Right ventricle myocardium superior (tissue), 1 donor: ENCODE data around the gene MISP3. TPM values are rescaled to one million over a fixed set of nuclear protein-coding genes. Genes with fewer than 3 reads are reported as not detected.

ENCODE experiments used
- ATAC-seq: fragments of 200-7000 bp; cut with Tn5 transposase; one replicate; pipeline ENCODE4 v1.9.1; 2020; ENCODE audit warnings: mild to moderate bottlenecking; ENCODE audit not compliant: poor library complexity
- DNase-seq: peaks from one replicate; pipeline ENCODE4 v3.0.0-alpha.2; 2020
- intact Hi-C: fragments of 100-400 bp; cut with DNase I; formaldehyde crosslinking; loops from one replicate; pipeline ENCODE4 v1.11.2; 2022
- total RNA-seq: library from RNA; stranded (reverse); fragmentation: NEBNext Ultra II Directional; extraction: Animal tissue kit (Norgen Biotek cat#: 25700); gene quantifications from one replicate; pipeline ENCODE4 v1.2.1, GENCODE V29; 2021
- donor health status: DM: no; HTN: yes; CAD: no; lungs with severe emphysema.

MISP3 gene
- total RNA-seq, 1 donor from 2014 or later: 7.9 TPM

DNA sequence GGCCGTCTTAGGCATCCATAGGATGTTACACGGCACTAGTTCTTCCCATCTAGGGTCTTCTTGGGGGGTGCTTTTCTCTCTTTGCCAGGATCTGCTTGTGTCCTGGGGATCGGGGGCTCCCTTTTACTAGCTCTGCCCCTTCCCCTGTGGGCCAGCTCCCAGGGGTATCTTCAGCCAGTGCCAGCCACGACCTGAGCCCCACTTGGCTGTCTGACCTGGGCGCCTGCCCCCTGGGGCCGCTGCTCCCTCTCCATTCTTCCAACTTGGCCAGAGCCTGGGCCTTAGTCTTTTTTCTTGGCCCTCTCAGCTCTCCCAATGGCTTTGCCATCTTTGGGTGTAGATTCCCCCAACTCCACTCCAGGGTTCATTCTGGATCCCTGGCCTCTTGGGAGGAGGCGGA lies 41.9 kb downstream of the MISP3 start:
- ATAC-seq (no peak), DNase-seq (no peak)
- intact Hi-C loops: no loop called here

GRCh38 chr19:14114854-14115253 lies 42.3 kb downstream of the MISP3 start:
- intact Hi-C loops: no loop called here
- ATAC-seq (no peak), DNase-seq (peak; percentile 82)

DNA sequence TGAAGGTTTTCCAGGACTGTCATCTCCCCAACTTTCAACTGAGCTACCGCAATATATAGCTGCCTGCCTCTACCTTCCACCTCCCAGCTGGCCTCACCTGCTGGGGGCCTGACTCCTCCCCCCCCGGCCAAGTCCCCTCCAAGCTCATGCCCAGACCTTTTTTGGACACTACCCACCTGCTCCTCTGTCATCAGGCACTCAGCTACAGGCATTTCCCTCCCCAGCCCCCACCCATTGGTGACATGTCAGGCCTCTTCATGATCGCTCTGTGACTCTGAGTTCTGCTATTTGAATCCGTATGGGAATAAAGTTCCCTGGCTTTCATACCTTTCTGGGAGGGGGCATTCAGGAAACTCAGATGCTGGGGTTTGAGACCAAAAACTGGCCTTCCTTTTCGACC lies 43.2 kb downstream of the MISP3 start:
- DNase-seq: no peak
- no peak for ATAC-seq
- intact Hi-C loops: no loop called here

GRCh38 chr19:14116525-14116917 lies 43.9 kb downstream of the MISP3 start:
- intact Hi-C loops: no loop called here
- ATAC-seq (no peak), DNase-seq (no peak)

DNA sequence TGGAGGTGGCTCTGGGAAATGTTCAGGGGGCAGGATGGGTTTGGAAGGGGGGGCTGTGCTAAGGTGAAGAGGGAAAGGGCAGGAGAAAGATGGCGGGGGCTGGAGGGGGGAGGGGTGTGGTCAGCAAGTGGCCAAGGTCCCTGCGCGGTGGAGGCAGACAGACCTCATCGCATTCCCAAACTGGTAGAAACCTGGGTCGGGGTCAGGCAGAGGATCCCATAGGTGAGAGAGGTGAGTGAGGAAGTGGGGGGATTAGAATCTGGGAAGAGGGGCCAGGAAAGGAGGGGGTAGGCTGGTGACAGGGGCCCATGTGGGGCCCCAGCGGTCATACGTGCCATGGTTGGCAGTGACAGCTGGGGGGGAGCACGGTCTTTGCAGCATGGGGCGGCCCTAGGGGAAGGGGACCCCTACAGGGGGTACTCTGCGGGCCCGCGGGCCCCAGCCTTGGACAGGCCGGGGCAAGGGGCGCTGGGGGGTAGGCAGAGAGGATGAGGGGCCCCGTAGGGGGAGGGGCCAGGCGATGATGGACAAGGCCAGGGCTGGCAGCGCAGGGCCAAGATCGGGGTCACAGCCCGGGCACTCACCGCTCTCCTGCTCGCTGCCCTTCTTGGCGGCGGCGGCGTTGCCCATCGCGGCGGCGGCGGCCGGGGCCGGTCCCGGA lies 44.5 kb downstream of the MISP3 start:
- intact Hi-C loops: no loop called here
- peak; percentile 63 for DNase-seq

DNA sequence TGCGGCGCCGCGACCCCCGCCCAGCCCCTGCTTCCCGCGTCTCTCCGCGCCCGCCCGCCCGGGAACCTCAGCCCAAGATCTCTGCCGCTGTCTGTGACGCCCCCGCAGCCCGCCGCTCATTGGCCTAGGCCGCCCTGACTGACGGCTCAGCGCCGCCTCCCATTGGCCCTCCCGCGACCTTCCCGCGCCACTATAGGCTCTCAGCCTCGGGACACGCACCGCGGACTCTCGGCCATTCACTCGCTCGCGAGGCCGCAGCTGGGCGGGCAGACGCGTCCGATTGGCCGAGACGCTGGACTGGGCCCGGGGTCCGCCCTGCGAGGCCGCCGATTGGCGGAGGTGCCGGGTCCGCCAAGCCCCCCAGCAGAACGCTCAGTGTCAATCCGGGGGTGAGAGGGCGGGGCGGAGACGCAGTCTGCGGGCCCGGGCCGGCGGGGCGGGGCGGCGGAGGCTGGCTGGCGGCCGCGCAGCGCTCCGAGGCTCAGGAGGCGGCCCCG lies 45.1 kb downstream of the MISP3 start, which contains the start of gene PRKACA:
Gene PRKACA, minus strand, starts transcription at position 95 of the 497 bp plus-strand sequence. CDS start 215 bp downstream, outside the sequence.
- intact Hi-C loops: no loop called here
- peak; percentile 87 for ATAC-seq
- peak; percentile 99 for DNase-seq

More for the DNA sequence above, 44.5 kb downstream of the MISP3 start:
- no peak for ATAC-seq

DNA sequence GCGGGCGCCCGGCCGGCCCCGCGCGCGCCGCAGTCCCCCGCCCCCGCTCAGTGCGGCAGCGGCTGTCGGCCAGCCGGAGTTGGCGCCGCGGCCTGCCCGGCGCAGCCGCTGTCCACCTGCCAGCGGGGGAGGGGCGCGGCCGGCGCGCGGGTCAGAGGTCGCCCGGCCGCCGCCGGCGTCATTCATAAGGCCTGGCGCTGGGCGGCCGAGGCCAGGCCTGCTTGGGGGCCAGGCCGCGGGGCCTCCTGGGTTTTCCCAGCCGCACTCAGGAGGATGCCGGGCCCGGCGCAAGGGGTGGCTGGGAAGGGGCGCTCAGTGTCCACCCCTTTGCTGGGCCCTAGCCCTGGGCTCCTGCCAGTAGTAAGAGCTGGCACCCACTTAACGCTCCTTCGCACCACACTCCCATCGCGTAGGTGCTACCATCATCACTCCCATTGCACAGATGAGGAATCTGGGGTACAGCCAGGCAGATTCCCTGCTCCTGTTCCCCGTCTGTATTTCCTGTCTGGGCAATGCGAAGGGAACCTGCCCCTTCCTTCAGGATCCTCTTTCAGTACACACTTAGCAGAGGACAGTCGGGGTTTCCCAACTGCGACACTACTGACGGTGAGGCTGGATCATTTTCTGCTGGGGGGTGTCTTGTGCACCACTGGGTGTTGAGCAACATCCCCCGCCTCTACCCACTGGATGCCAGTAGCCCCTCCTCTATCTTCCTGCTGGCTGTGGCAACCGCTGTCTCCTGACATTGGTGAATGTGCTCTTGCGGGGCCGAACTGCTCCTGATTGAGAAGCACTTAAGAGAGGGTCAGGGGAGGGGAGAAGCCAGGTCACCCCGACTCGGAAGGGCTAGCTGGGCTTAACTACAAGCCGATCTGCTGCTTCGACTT lies 45.8 kb downstream of the MISP3 start:
- intact Hi-C loops: no loop called here

DNA sequence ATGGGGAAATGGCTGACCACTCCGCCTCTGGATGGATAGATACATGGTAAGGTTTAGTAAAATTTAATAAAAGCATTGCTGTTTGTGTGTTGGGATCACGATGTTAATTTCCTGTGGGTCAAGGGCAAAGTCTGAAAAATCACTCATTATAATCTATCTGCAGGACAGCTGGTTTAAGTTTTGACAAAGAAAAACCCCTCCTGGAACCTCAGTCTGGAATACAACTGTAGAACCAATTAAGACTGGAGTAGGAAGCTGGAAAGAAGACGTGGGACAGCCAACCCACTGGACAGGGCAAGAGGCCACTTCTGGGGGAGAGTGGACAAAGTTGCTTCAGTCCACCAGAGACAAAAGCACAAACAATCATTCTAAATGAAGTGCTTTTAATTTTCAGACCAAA lies 46.6 kb downstream of the MISP3 start:
- intact Hi-C loops: no loop called here

More for the DNA sequence above, 45.8 kb downstream of the MISP3 start:
- ATAC-seq (peak; percentile 59), DNase-seq (peak; percentile 89)

DNA sequence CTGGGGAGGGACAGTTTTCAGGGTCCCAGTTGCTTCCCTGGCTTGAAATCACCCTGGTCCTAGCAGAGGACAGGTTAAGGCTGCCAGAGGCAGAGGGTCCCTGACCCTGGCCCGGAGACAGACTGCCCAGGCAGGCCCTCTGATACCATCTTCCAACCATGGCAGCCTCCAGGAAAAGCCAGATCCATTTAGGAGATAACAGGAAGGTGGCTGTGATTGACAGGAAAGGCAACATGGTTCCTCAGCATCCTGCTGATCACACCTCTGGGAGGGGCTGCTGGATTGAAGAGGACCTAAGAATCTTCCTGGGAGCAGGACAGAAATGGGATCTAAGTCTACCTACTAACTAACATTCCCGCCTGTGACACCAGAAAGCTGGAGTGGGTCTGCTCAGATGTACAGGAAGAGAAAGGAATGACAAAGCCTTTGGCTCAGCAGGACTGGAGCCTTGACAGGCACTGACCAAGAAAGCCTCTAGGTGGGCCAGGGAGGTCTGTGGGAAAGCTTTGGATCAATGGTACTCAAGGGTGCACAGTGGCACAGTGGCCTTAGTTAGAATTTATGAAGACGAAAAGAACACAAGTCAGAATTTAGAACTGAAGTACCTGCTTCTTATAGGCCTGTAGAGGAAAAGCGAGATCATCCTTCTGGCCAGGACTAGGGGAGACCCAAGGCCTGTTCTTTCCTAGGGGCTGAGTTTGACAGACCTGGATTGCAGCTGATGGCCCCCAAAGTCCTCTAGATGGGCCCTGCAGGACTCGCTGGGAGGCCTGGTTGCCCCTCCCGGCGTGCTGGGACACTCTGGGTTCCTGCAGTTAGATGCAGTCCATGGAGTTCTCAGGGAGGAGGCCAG lies 47.3 kb downstream of the MISP3 start:
- DNase-seq: no peak
- no peak for ATAC-seq
- intact Hi-C loops: no loop called here

More for the DNA sequence above, 46.6 kb downstream of the MISP3 start:
- DNase-seq (no peak), ATAC-seq (no peak)

- intact Hi-C loops: no loop called here
- DNase-seq (no peak), ATAC-seq (no peak)
Measured at GRCh38 chr19:14120497-14120780, 47.9 kb downstream of the MISP3 start.

DNA sequence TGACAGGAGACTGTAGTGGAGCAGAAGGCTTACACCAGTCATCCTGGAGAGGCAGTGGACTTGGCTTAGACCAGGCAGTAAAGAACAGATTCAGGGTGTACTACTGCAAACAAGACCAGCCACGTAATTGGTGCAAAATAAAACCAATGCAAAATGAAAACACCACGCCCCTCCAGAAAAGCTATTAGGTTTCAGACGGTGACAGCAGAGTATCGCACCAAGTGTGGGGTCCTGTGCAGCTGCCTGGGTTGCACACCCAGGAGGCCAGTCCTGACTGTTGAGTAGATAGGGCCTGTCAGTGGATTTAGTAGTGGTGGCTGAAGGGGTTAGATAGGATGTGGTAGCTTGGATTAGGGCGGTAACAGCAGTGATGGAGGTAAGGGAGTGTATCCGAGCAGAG lies 50.3 kb downstream of the MISP3 start:
- intact Hi-C loops: no loop called here
- ATAC-seq: no peak
- DNase-seq: no peak

Other genes with a start within 250 kb of the MISP3 start
- gene NANOS3, start 195.7 kb upstream of the MISP3 start, total RNA-seq: 1.8 TPM
- 0.81 TPM for gene BRME1, start 166.7 kb upstream of the MISP3 start, total RNA-seq
- gene CC2D1A, start 166.6 kb upstream of the MISP3 start, total RNA-seq: 20.0 TPM
- gene PODNL1, start 134.4 kb upstream of the MISP3 start, total RNA-seq: 3.1 TPM
- gene DCAF15, start 120.3 kb upstream of the MISP3 start, total RNA-seq: 15.4 TPM
- gene RFX1, start 66.5 kb upstream of the MISP3 start, total RNA-seq: 13.0 TPM
- gene RLN3, start 44.6 kb upstream of the MISP3 start, total RNA-seq: not detected
- 5.3 TPM for gene IL27RA, start 41.0 kb upstream of the MISP3 start, total RNA-seq
- gene PALM3, start 10.7 kb upstream of the MISP3 start, total RNA-seq: not detected
- not detected for gene C19orf67, start 13.0 kb downstream of the MISP3 start, total RNA-seq
- 51.1 TPM for gene SAMD1, start 18.0 kb downstream of the MISP3 start, total RNA-seq
- 460 TPM for gene PRKACA, start 45.0 kb downstream of the MISP3 start, total RNA-seq
- 1.00 TPM for gene ASF1B, start 63.8 kb downstream of the MISP3 start, total RNA-seq
- gene ADGRL1, start 133.4 kb downstream of the MISP3 start, total RNA-seq: 20.0 TPM